Measurements from ENCODE around the gene SARS1.

The SARS1 gene

GRCh38 chr1:109261578-109261977 lies 47.9 kb downstream of the SARS1 start:
- DNase-seq (ENCODE audit: low spot score) = no peak

GRCh38 chr1:109262231-109263055 lies 48.7 kb downstream of the SARS1 start:
- no peak for DNase-seq (ENCODE audit: low spot score)

- DNase-seq (ENCODE audit: low spot score) = no peak
These were observed 49.5 kb downstream of the SARS1 start for GRCh38 chr1:109263234-109263596.

- peak; percentile 79 for DNase-seq (ENCODE audit: low spot score)
These were observed 50.1 kb downstream of the SARS1 start for GRCh38 chr1:109263597-109264378.

- no peak for DNase-seq (ENCODE audit: low spot score)
These were observed 50.6 kb downstream of the SARS1 start for GRCh38 chr1:109264379-109264755.

- DNase-seq (ENCODE audit: low spot score) = no peak
These were observed 51.3 kb downstream of the SARS1 start for GRCh38 chr1:109265016-109265415.

GRCh38 chr1:109265741-109266330 lies 52.1 kb downstream of the SARS1 start:
- DNase-seq (ENCODE audit: low spot score) = no peak

GRCh38 chr1:109266965-109267364 lies 53.2 kb downstream of the SARS1 start:
- DNase-seq (ENCODE audit: low spot score) = no peak

GRCh38 chr1:109267743-109268300 lies 54.1 kb downstream of the SARS1 start:
- no peak for DNase-seq (ENCODE audit: low spot score)

- no peak for DNase-seq (ENCODE audit: low spot score)
These were observed 54.9 kb downstream of the SARS1 start for GRCh38 chr1:109268431-109269211.

GRCh38 chr1:109269212-109269980 lies 55.7 kb downstream of the SARS1 start:
- DNase-seq (ENCODE audit: low spot score) = no peak

- DNase-seq (ENCODE audit: low spot score) = no peak
These were observed 56.4 kb downstream of the SARS1 start for GRCh38 chr1:109269981-109270622.

GRCh38 chr1:109270623-109271317 lies 57.1 kb downstream of the SARS1 start:
- no peak for DNase-seq (ENCODE audit: low spot score)

- DNase-seq (ENCODE audit: low spot score) = no peak
These were observed 57.7 kb downstream of the SARS1 start for GRCh38 chr1:109271458-109271857.

GRCh38 chr1:109272021-109272799 lies 58.5 kb downstream of the SARS1 start:
- no peak for DNase-seq (ENCODE audit: low spot score)

- DNase-seq (ENCODE audit: low spot score) = no peak
These were observed 59.3 kb downstream of the SARS1 start for GRCh38 chr1:109272831-109273547.

- DNase-seq (ENCODE audit: low spot score) = no peak
These were observed 60.0 kb downstream of the SARS1 start for GRCh38 chr1:109273570-109274288.

Data from SK-N-DZ (cell line).